ENCODE data around the gene GYG2.

The GYG2 gene

GRCh38 chrX:2859197-2859797, 30.6 kb downstream of the GYG2 start:
- no peaks in the 10 kb centered on the region for H3K9me3 ChIP-seq (ENCODE audit: insufficient read depth, low read length)
- H3F3A ChIP-seq (ENCODE audit: insufficient read depth) = no peaks in the 10 kb centered on the region
- H4K20me1 ChIP-seq (ENCODE audit: low read depth, low read length) = no peaks in the 10 kb centered on the region
- no peak overlapping the region for H3K4me3 ChIP-seq (ENCODE audit: insufficient read depth, low read length, poor library complexity, severe bottlenecking)
- no peak overlapping the region for H3K9ac ChIP-seq (ENCODE audit: low read length)
- H3K4me2 ChIP-seq (ENCODE audit: low read depth, low read length, poor library complexity, severe bottlenecking) = no peak overlapping the region
- H3K36me3 ChIP-seq (ENCODE audit: low read length) = no peaks in the 10 kb centered on the region
- H3K79me2 ChIP-seq (ENCODE audit: insufficient read depth, low read length) = no peaks in the 10 kb centered on the region
- no peaks in the 10 kb centered on the region for H3K9me2 ChIP-seq (replicated peaks; ENCODE audit: insufficient read depth, low read length)
- no peak overlapping the region for H2AFZ ChIP-seq (ENCODE audit: low read depth, low read length, severe bottlenecking)
- no peaks in the 10 kb centered on the region for H3K27me3 ChIP-seq (ENCODE audit: low read length)
- no peak overlapping the region for H3K27ac ChIP-seq (ENCODE audit: low read depth, low read length)
- TF ChIP-seq EZH2phosphoT487 (conservative IDR thresholded peaks at IDR 0.05; ENCODE audit: low read length) = no peak
- TF ChIP-seq CTCF (IDR thresholded peaks at IDR 0.05; ENCODE audit: insufficient read depth, low read length, poor library complexity, severe bottlenecking) = no peak

- Histone ChIP-seq H2AFZ (ENCODE audit: low read depth, low read length, severe bottlenecking) (no peak overlapping the region), H3K79me2 (ENCODE audit: insufficient read depth, low read length) (no peaks in the 10 kb centered on the region), H3K9ac (ENCODE audit: low read length) (no peak overlapping the region), H3K27me3 (ENCODE audit: low read length) (no peaks in the 10 kb centered on the region), H3K4me3 (ENCODE audit: insufficient read depth, low read length, poor library complexity, severe bottlenecking) (no peak overlapping the region), H3K4me2 (ENCODE audit: low read depth, low read length, poor library complexity, severe bottlenecking) (no peak overlapping the region), H4K20me1 (ENCODE audit: low read depth, low read length) (no peaks in the 10 kb centered on the region), H3F3A (ENCODE audit: insufficient read depth) (no peaks in the 10 kb centered on the region), H3K27ac (ENCODE audit: low read depth, low read length) (no peak overlapping the region), H3K9me3 (ENCODE audit: insufficient read depth, low read length) (no peaks in the 10 kb centered on the region), H3K9me2 (replicated peaks; ENCODE audit: insufficient read depth, low read length) (no peaks in the 10 kb centered on the region), H3K36me3 (ENCODE audit: low read length) (no peaks in the 10 kb centered on the region)
- TF ChIP-seq CTCF (IDR thresholded peaks at IDR 0.05; ENCODE audit: insufficient read depth, low read length, poor library complexity, severe bottlenecking) (no peak), EZH2phosphoT487 (conservative IDR thresholded peaks at IDR 0.05; ENCODE audit: low read length) (no peak)
Observed at GRCh38 chrX:2862404-2862803, 33.7 kb downstream of the GYG2 start.

GRCh38 chrX:2863646-2864045, 34.9 kb downstream of the GYG2 start:
- Histone ChIP-seq H3K79me2 (ENCODE audit: insufficient read depth, low read length) (no peaks in the 10 kb centered on the region), H3K27me3 (ENCODE audit: low read length) (no peaks in the 10 kb centered on the region), H3K9me2 (replicated peaks; ENCODE audit: insufficient read depth, low read length) (no peaks in the 10 kb centered on the region), H3K4me2 (ENCODE audit: low read depth, low read length, poor library complexity, severe bottlenecking) (no peak overlapping the region), H3K27ac (ENCODE audit: low read depth, low read length) (no peak overlapping the region), H3K9ac (ENCODE audit: low read length) (no peak overlapping the region), H2AFZ (ENCODE audit: low read depth, low read length, severe bottlenecking) (no peak overlapping the region), H4K20me1 (ENCODE audit: low read depth, low read length) (no peaks in the 10 kb centered on the region), H3K4me3 (ENCODE audit: insufficient read depth, low read length, poor library complexity, severe bottlenecking) (no peak overlapping the region), H3K36me3 (ENCODE audit: low read length) (no peaks in the 10 kb centered on the region), H3F3A (ENCODE audit: insufficient read depth) (no peaks in the 10 kb centered on the region), H3K9me3 (ENCODE audit: insufficient read depth, low read length) (no peaks in the 10 kb centered on the region)
- TF ChIP-seq CTCF (IDR thresholded peaks at IDR 0.05; ENCODE audit: insufficient read depth, low read length, poor library complexity, severe bottlenecking) (no peak), EZH2phosphoT487 (conservative IDR thresholded peaks at IDR 0.05; ENCODE audit: low read length) (no peak)

Measured in SU-DHL-6 (cell line).